HG03135 (cell line): ENCODE measurements around the gene ZGPAT.

Source experiments
- ATAC-seq: cut with Tn5 transposase; IDR thresholded peaks from one replicate; pipeline ENCODE4 v1.9.1; 2021; ENCODE audit warnings: mild to moderate bottlenecking, moderate library complexity; ENCODE audit not compliant: unreplicated experiment

ZGPAT gene

GRCh38 chr20:63678667-63679465 is 29.0 kb upstream of the ZGPAT start:
- ATAC-seq, result no peak

- ATAC-seq, result no peak
Observed at GRCh38 chr20:63679799-63680305, 28.0 kb upstream of the ZGPAT start.

- ATAC-seq, result no peak
Observed at GRCh38 chr20:63680427-63680826, 27.4 kb upstream of the ZGPAT start.

- no peak for ATAC-seq
Observed at GRCh38 chr20:63680857-63681608, 26.8 kb upstream of the ZGPAT start.

- ATAC-seq, result no peak
Observed at GRCh38 chr20:63681609-63682142, 26.2 kb upstream of the ZGPAT start.

- no peak for ATAC-seq
Observed at GRCh38 chr20:63682384-63683139, 25.3 kb upstream of the ZGPAT start.

GRCh38 chr20:63685269-63686026 is 22.4 kb upstream of the ZGPAT start:
- no peak for ATAC-seq

- no peak for ATAC-seq
Observed at GRCh38 chr20:63686094-63686491, 21.7 kb upstream of the ZGPAT start.

GRCh38 chr20:63686492-63687321 is 21.1 kb upstream of the ZGPAT start:
- ATAC-seq, result no peak

GRCh38 chr20:63687419-63688178 is 20.2 kb upstream of the ZGPAT start:
- ATAC-seq, result no peak

GRCh38 chr20:63688228-63689045 is 19.4 kb upstream of the ZGPAT start:
- ATAC-seq, result no peak

- ATAC-seq, result no peak
Observed at GRCh38 chr20:63689046-63690002, 18.5 kb upstream of the ZGPAT start.

- ATAC-seq, result no peak
Observed at GRCh38 chr20:63690003-63690897, 17.6 kb upstream of the ZGPAT start.

GRCh38 chr20:63690898-63691710 is 16.7 kb upstream of the ZGPAT start:
- ATAC-seq, result no peak
